ENCODE results near the gene SCN2B.

The SCN2B gene

GRCh38 chr11:118209033-118209432 lies 32.6 kb upstream of the SCN2B start:
- DNase-seq (ENCODE audit: low read depth), result no peak
- TF ChIP-seq CTCF (conservative IDR thresholded peaks at IDR 0.05; ENCODE audit: low read length), result no peak
- H3K4me3 ChIP-seq (ENCODE audit: low read length), result no peak overlapping the region

- no peak for TF ChIP-seq CTCF (conservative IDR thresholded peaks at IDR 0.05; ENCODE audit: low read length)
- DNase-seq (ENCODE audit: low read depth), result no peak
- H3K4me3 ChIP-seq (ENCODE audit: low read length), result no peak overlapping the region
Measured at GRCh38 chr11:118207079-118207478, 30.6 kb upstream of the SCN2B start.

- no peak for DNase-seq (ENCODE audit: low read depth)
- no peak overlapping the region for H3K4me3 ChIP-seq (ENCODE audit: low read length)
- TF ChIP-seq CTCF (conservative IDR thresholded peaks at IDR 0.05; ENCODE audit: low read length), result no peak
Measured at GRCh38 chr11:118206391-118207031, 30.1 kb upstream of the SCN2B start.

GRCh38 chr11:118205606-118206378 lies 29.4 kb upstream of the SCN2B start:
- no peak overlapping the region for H3K4me3 ChIP-seq (ENCODE audit: low read length)
- DNase-seq (ENCODE audit: low read depth), result no peak
- no peak for TF ChIP-seq CTCF (conservative IDR thresholded peaks at IDR 0.05; ENCODE audit: low read length)

- TF ChIP-seq CTCF (conservative IDR thresholded peaks at IDR 0.05; ENCODE audit: low read length), result no peak
- H3K4me3 ChIP-seq (ENCODE audit: low read length), result no peak overlapping the region
- DNase-seq (ENCODE audit: low read depth), result no peak
Measured at GRCh38 chr11:118202599-118203422, 26.4 kb upstream of the SCN2B start.

GRCh38 chr11:118201966-118202365 lies 25.5 kb upstream of the SCN2B start:
- no peak for TF ChIP-seq CTCF (conservative IDR thresholded peaks at IDR 0.05; ENCODE audit: low read length)
- no peak for DNase-seq (ENCODE audit: low read depth)
- no peak overlapping the region for H3K4me3 ChIP-seq (ENCODE audit: low read length)

Measured in AG10803 (cell line).